SHP77 (cell line): Measurements from ENCODE around the gene ABHD17C.

Source experiments
- DNase-seq, 2 experiments: peaks; one replicate each; lab custom pipeline; 2025; lab: John Stamatoyannopoulos, UW

ABHD17C gene

GRCh38 chr15:80689716-80690115 is 5.4 kb upstream of the ABHD17C start:
- DNase-seq, result no peak

DNA sequence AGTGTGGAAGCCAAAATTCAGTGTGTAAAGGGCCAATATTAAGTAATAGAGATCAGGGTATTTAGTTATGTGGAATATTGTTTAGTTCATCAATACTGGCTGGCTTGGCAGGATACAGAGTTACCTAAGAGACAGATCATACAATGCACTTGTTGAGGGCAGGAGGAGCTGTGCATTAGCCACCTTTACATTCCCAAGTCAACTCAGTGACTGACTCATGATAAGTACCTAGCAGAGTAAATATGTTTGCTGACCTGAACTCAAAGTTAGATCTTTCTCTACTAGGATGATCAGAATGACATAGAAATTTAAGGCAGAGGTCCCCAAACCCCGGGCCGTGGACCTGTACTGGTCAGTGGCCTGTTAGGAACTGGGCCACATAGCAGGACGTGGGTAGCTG is 3.5 kb upstream of the ABHD17C start:
- DNase-seq, result no peak

DNA sequence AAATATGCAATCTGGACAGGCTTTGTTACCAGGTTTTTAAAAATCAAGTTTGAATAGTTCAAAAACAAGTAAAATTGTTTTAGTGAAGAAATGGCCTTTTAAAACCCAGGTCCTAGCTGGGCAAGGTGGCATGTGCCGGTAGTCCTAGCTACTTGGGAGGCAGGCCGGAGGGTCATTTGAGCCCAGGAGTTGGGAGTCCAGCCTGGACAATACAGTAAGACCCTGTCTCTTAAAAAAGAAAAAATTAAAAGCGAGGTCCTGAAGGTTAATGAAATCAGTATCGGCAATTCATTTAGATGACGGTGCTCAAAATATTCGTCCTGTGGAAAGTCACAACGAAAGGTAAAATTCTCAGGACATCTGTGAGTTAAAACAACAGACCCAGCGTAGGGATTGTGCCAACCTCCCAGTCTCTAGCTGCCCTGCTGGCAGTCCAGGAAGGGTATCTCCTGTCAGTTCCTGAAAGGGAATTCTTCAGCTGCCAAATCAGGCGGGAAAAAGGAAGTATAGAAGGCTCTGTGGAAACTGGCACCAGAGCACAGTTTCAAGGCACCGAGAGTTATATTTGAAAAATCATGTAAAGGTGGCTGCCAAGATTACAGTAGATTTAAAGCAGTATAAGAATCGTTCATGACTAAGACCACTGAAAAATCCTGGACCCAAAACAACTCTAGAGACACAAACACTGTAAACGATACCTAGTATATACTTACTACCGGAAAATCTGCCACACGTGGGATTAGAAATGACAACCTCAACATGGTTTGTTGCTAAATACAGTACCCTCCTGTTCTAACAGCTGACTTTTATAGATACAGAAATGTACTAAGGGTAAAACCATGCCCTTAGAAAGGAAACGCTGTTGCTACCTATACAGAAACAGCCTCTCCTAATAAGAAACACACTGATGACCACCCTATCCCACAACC is 1.2 kb upstream of the ABHD17C start:
- DNase-seq, result peak; percentile 12 to 13

DNA sequence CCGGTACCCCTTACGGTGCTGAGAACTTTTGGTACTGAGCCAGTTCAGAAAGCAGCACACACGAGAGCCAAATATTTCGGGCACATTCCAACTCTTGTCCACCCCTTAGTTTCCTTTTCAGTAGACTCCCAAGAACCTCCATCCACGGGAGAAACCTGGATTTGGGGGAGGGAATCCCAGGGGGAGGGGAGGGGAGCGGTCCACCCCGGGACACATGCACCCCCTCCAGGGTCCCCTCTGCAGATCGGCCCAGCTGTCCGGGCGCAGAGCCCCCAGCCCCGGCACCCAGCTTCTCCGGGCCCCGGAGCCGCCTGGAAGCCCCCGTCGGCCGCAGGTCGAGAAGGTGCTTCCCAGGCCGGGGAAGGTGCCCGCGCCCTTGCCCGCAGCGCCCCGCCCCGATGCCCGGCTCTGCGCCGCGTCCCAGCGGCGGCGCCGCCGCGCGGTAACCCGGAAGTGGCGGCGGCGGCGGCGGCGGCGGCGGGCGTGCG is 455 bp upstream of the ABHD17C start:
- DNase-seq, result no peak

GRCh38 chr15:80695911-80696661 is 976 bp downstream of the ABHD17C start:
- peak; percentile 31 to 45 for DNase-seq

- no peak for DNase-seq
These were observed 2.1 kb downstream of the ABHD17C start for GRCh38 chr15:80697075-80697685.

DNA sequence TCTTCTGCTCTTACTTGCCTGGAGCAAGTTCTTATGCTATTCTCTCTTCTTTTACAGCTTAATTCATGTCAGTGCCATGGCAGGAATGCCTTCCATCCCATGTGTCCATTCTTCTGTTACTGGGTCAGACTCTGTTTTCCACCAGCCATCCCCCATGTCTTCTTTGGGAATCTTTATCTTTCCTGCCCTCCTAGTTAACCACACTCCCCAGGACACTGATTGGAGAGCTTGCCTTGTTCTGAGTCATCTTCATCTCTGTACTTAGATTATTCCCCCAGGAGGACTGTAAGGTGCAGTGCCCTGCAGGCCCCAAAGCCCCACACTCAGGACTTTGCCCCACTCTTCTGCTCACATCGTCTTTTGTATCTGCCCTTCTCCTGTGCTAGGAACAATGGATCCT is 3.6 kb downstream of the ABHD17C start:
- no peak for DNase-seq

DNA sequence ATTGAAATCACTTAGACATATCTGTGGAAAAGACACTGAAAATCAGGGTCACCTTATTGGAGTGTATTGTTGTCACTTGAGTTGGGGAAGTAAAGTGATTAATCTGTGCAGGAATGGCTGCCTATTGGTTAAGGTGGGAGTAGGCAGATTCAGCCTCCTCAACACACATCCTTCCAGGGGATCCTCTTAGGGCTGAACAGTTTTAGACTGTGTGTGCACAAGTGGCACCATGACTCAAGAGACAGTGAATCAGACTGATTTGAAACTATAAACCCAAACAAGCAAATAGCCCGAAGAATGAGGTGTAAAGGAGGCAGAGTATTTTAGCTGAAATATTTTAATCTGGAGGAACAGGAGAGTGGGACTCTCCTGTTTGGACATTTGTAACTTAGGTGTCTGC is 4.9 kb downstream of the ABHD17C start:
- no peak for DNase-seq

- DNase-seq, result no peak
These were observed 6.7 kb downstream of the ABHD17C start for GRCh38 chr15:80701676-80702311.

- DNase-seq, result no peak
These were observed 8.0 kb downstream of the ABHD17C start for GRCh38 chr15:80703081-80703480.

DNA sequence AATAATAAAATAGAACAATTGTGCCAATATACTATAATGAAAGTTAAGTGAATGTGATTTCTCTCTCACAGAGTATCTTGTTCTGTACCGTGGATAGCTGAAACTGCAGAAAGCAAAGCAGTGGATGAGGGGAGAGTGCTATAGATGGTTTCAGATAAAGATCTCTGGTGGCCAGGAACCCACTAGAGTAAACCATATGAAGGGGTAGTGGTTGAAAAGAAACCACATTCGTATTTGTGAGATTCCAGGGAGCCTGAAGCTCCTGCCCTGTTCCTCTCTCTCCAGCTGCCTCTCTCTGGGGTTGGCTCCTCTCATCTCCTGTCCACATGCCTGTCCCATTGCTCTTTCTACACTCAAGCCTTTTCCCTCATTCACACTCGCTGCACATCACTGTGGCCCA is 8.9 kb downstream of the ABHD17C start:
- DNase-seq, result no peak

DNA sequence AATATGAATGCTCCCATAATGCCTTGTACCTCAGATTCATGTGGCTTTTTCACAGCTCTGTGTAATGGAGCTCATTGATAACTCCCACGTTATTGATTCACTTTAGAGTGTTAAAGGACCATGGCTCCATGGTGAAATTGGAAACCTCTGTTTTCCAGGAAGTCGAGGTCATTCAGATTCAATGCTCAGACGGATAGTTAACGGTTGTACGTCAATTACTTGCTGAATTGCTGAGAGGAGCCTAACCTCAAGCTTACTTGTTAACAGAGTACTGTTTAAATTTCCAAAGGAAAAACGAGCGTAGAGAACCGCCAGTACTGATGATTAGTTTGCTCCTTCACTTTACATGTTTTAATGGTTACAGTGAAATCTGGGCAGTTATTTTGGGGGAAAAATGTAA is 11.1 kb downstream of the ABHD17C start:
- DNase-seq, result peak in 1 of 2 experiments; percentile 48

DNA sequence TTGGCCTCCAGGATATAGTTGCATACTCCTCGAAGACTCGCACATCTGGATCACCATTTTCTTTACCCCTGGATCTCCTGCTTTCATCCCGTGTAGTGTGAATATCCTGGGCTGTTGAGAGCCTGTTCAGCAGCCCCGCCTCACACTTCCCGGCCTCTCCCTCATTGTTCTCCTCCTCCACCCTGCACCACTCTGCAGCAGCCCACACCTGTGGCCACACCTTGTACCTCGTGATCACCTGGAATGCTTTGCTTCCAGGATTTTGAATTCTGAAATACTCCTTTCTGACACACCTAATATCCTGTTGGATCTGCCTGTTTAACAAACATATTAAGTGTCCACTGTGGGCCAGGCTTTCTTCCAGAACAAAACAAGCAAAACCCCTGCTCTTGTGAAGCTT is 14.4 kb downstream of the ABHD17C start:
- DNase-seq, result no peak

- DNase-seq, result no peak
These were observed 15.8 kb downstream of the ABHD17C start for GRCh38 chr15:80710635-80711554.

GRCh38 chr15:80711886-80712285 is 16.8 kb downstream of the ABHD17C start:
- DNase-seq, result no peak

GRCh38 chr15:80712956-80713355 is 17.8 kb downstream of the ABHD17C start:
- no peak for DNase-seq

- no peak for DNase-seq
These were observed 26.4 kb downstream of the ABHD17C start for GRCh38 chr15:80721476-80721875.

DNA sequence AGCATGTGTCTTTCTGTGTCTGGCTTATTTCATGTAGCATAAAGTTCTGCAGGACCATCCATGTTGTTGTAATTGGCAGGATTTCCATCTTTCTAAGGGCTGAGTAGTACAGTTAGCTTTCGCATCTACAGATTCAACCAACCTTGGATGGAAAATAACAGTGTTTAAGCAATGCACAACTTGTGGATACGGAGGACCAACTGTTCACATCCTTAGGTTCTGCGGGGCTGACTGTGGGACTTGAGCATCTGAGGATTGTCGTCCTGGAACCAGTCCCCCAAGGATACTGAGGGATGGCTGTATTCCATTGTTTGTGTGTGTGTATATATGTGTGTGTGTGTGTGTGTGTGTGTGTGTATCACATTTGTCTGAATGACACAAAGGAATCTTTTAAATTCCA is 27.7 kb downstream of the ABHD17C start:
- DNase-seq, result no peak

DNA sequence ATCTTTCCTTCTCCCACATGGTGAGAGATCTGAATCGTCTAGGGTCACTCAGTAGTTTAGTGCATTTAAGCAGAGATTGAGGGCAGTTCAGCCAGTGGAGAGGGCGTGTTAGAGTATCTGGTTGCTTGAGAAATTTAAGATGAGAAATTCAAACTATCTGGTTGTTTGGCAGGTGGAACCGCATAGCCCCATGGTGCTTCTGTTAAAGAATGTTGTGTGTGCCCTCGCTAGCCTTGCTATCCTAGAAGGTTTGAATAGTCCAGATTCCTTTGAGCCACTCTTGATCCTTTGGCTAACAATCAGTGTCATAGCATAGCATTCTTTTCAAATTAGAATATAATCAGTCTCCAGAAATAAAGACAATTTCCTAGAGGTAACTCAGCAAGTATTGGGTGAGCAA is 32.1 kb downstream of the ABHD17C start:
- no peak for DNase-seq

- DNase-seq, result no peak
These were observed 32.5 kb downstream of the ABHD17C start for GRCh38 chr15:80727596-80727995.

- DNase-seq, result no peak
These were observed 35.3 kb downstream of the ABHD17C start for GRCh38 chr15:80730387-80730786.
